Activated T-cell treated with anti-CD3 and anti-CD28 coated beads for 1 hour (primary cell): ENCODE measurements around the gene ZBTB14.

Experiments used
- DNase-seq: peaks from one replicate; pipeline ENCODE4 v3.0.0-alpha.2; 2020; ENCODE audit warnings: low read depth

Gene ZBTB14

GRCh38 chr18:5288517-5288935, 7.0 kb downstream of the ZBTB14 start:
- DNase-seq = no peak

DNA sequence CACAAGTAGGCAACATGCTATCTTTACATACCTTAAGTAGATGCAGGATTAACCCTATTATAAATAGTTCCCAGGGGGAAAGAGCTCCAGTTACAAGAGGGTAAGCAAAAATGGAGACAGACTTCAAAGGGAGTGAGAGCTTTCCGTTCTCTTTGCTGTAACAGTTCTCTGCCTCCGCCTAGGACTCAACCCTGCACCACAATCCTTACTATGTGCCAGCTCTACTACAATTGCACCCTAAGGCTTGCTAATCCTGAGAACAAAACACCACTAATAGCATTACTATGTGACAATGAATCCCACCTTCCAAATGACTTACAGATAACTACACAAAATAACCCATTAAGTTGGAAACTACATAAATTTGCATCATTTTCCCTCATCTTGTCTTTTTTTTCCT, 7.7 kb downstream of the ZBTB14 start:
- no peak for DNase-seq

DNA sequence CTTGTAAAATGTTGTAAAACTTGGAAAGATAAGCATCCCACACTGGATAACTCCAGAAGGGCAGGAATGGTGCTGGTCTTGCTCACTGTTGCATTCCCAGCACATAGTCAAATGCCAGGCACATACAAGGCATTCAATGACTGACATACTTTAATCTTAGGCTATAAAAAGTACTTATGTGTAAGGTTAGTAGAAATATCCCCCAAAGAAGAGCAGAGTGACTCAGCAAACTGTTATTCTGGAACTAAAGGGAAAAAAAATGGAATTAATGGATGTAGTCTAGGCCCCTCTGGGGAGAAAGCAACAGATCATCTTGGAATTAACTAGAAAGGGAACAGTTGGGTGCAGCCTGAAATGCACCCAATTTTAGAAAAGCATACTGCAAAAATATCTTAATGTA, 9.0 kb downstream of the ZBTB14 start:
- no peak for DNase-seq

GRCh38 chr18:5285326-5285725, 10.2 kb downstream of the ZBTB14 start:
- no peak for DNase-seq

DNA sequence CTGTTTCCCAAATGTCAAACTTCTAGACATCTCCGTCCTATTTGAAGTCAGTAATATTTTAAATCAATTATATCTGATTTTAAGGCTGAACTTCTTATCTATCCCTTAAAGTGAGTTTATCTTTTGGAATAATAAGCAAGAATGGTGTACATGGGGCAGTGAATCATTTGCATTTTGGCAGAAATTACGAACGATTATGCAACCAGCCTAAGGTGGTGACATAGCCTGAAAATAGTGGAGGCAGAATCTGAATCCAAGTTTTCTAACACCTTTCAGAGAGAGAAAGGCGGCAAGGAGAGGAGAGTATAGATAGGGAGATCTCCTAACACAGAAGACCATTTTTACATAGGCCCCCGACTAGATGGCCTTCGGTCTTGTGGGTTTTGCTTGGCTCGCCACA, 10.7 kb downstream of the ZBTB14 start:
- no peak for DNase-seq

DNA sequence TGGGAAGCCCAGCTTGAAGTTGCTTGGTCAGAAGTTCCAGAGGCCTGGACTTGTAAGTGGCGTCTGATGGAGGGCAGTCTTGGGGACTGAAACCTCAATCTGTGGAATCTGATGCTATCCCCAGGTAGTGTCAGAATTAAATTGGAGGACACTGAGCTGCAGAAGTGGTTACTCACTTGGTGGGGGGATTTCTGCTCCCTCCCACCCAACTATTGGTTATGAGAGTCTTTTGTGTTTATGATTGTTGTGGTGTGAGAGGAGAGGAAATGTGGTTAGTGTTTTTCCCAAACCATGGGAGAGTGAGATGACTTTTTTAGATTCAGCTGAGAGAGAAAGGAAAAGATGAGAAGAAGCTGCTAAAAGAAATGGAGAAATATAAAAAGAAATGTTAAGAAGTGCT, 12.8 kb downstream of the ZBTB14 start:
- no peak for DNase-seq

- no peak for DNase-seq
Measured at GRCh38 chr18:5276947-5277346, 18.6 kb downstream of the ZBTB14 start.

DNA sequence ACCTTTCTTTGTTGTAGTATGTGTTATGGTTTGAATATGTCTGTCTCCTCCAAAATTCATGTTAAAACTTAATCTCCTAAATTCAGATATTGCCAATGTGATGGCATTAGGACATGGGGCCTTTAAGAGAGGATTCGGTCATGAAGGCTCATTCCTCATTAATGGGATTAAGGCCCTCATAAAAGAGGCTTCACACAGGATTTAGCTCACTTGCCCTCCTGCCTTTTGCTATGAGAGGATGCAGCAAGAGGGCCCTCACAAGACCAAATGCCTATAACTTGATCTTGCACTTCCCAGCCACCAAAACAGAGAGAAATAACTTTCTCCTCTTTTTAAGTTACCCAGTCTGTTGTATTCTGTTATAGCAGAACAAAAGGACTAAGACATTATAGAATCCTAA, 19.7 kb downstream of the ZBTB14 start:
- no peak for DNase-seq

- no peak for DNase-seq
Measured at GRCh38 chr18:5268874-5269273, 26.7 kb downstream of the ZBTB14 start.

GRCh38 chr18:5266721-5267120, 28.8 kb downstream of the ZBTB14 start:
- DNase-seq = no peak

- DNase-seq = no peak
Measured at GRCh38 chr18:5253910-5254309, 41.6 kb downstream of the ZBTB14 start.

DNA sequence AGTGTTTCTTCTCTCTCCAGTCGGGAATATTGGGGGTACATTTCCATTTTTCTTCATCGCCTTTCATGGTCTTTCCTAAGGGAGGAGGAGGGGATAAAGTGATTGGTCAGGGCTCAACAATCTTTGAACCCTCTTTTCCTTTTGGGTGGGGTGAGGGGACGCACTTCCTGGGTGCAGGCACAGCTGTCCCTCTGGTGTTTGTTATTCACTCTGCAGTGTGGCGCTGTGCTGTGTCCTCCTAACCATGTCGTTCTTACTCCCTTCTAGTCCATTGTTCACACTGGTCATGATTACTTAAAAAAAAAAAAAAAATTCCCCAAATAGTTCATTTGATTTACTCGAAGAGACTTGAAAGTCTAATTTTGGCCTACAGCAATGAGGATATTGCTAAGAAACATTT, 44.4 kb downstream of the ZBTB14 start:
- DNase-seq = no peak

DNA sequence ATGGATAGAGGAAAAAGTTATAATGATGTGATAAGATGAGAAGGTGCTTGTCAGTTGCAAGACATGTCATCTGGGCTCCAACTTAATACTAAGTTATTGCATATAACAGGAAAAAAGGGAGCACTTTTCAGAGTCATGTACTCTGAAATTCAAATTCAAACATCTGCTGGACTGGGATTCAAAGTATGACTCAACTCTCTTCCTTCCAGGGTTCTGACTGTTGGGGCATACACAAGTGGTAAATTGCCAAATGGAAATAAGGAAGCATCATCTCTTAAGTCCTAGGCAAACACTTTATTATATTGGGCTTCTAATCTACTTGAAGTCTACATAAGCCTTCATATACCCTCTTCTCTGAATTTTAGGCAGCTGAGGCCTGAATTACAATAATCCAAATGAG, 44.9 kb downstream of the ZBTB14 start:
- DNase-seq = no peak

DNA sequence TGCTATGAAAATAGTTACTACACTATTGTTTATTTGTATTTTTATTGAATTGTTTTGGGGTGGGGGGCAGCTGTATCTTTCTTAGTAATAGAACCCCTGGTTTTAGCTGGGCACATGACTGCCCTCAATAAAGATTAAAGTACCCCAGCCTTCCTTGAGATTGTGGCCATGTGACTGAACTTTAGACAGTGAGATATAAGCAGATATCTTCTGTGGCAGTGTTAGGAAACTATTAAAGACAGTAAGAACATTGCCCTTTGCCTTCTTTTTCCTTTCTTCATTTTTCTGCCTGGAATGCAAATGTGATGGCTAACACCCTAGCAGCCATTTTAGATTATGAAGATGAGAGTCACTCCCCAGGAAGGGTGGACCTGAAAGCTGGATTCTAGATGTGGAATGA, 50.6 kb downstream of the ZBTB14 start:
- DNase-seq = no peak

GRCh38 chr18:5239447-5239846, 56.1 kb downstream of the ZBTB14 start:
- no peak for DNase-seq
